Keratinocyte (primary cell): ENCODE results near the gene ANKRD6.

ENCODE experiments used
- CTCF ChIP-seq, 3 experiments: IDR thresholded peaks in 1 of 3; conservative IDR thresholded peaks in 1 of 3; optimal IDR thresholded peaks in 1 of 3; 2 replicates in 2 of 3; 3 replicates in 1 of 3; pipeline versions ENCODE3 to v1.5.1; 2011; ENCODE audit warnings: low read length in 3 of 3, mild to moderate bottlenecking in 3 of 3, moderate library complexity in 2 of 3, control low read depth in 1 of 3, inconsistent platforms in 1 of 3; ENCODE audit not compliant: insufficient read depth in 2 of 3; ENCODE audit errors: extremely low read depth in 1 of 3
- EZH2 ChIP-seq: IDR thresholded peaks from one replicate; pipeline ENCODE4 v1.6.1; 2012; ENCODE audit warnings: inconsistent platforms, mild to moderate bottlenecking, low read length, moderate library complexity

GRCh38 chr6:89479897-89480296, 46.9 kb downstream of the ANKRD6 start:
- no peak for TF ChIP-seq EZH2
- TF ChIP-seq CTCF (optimal IDR thresholded peaks at IDR 0.05 in 1 of 3, IDR thresholded peaks at IDR 0.05 in 1 of 3, conservative IDR thresholded peaks at IDR 0.05 in 1 of 3; ENCODE audit: extremely low read depth in 1 of 3, insufficient read depth in 2 of 3, low read length in 3 of 3) = no peak
